GM18502 (cell line): ENCODE results near the gene LBX2.

Experiments used
- ATAC-seq: cut with Tn5 transposase; IDR thresholded peaks from one replicate; pipeline ENCODE4 v1.9.1; 2021; ENCODE audit warnings: mild to moderate bottlenecking; ENCODE audit not compliant: unreplicated experiment, poor library complexity

The LBX2 gene

DNA sequence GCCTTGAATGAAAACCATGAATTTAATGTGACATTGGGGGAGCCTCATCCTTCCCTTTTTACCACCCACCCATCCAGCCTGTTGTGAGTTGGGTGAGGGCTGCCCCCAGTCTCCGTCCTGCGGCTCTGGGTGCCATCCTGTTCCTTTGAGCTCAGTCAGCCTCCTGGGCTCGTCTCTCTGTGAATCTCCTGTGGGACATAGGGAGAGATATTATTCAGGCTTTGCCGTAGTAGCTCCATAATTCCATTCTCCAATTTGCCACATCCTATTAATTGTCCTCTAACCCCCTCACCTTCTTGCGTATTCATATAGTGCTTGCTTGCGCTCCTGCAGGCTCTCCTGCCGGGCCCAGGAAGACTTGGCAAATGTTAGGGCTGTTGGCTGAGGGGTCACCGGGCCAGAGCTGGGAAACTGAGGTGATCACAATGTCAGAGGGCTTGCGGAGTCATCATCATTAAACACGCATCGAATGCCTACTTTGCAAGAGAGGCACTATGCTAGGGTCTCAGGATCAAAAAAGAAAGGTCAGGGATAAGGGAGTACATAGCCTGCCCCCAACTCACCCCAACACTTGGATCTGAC lies 27.3 kb upstream of the LBX2 start:
- ATAC-seq = no peak

DNA sequence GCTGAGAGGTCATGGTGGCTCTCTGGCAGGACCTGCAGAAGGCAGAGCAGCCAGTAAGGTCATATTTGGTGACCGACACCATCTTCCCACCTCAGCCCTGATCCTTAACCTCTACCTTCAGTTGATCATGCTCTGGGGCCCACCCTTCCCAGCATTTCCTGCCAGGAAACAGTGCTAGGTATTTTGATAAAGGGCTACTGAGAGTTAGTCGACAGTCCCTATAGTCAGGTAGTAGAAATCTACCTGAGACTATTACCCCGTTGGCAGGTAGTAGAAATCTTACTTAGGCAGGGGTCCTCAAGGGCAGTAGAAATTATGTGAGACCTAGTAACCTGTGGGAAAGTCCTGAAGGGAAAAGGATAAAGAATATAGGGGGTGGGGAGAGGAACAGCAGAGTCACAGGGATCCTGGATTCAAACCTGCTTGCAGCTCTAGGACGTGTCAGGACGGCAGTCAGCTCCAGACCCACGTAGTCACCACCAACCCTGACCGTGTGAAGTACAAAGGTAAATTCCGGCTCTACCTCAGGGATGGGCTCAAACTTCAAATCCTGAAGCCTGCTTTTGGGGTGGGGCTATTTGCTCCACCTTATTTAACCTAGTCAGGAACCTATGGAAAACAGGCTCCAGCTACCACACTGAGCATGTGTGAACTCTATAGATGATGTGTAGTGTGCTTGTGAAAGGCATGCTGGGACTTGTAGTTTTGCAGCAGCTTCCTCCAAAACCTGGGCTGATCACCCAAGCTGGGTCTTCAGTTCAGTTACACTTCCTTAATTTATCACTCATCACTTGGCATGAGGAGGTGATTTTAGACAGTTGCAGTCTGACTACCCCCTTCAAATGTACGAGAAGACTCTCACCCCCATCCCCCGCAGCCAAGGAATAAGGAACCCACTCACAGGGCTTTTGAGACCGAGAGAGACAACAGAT lies 26.6 kb upstream of the LBX2 start, which contains the start of gene DQX1:
Gene DQX1 (minus strand): TSS at position 515 of the 932 bp plus-strand sequence. CDS start 502 bp downstream, at position 13.
- ATAC-seq = peak; percentile 22

GRCh38 chr2:74524955-74525716 lies 25.7 kb upstream of the LBX2 start:
- ATAC-seq = no peak

DNA sequence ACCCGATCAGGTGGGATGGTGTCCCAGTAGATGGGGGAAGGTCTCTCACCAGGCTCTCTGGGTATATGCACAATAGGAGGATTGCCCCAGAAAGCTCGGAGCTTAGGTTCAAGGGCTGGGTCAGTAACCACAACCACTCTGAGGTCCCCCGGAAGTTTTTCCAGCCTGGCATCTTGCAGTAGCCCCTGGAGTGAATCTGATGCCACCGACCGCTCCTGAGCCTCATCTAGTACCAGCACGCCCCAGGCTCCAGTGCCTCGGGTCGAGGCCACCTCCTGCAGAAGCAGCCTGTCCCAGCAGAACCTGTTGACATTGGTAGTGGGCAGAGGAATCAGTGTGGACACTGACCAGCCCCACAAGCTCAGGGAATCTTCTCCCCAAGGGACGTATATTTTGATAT lies 24.6 kb upstream of the LBX2 start:
- ATAC-seq = no peak

GRCh38 chr2:74522516-74522915 lies 23.1 kb upstream of the LBX2 start:
- ATAC-seq = no peak

DNA sequence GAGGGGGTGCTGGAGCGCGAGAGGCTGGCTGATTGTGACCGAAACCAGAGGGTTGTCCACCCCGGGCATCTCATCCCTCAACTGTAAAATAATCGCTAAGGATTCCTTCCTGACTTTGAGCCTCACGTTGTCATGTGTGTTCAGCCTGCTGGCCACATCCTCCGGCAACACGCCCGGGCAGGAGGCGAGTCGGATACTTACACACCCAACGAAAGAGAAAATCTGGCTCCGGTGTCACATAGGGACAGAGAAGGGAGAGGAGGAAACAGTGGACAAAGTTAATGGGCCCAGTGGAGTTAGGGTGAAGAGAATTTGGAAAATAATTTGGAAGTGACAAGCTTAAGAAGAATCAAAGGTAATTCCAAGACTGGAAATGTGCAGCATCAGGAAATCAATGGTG lies 17.2 kb upstream of the LBX2 start:
- ATAC-seq = no peak

DNA sequence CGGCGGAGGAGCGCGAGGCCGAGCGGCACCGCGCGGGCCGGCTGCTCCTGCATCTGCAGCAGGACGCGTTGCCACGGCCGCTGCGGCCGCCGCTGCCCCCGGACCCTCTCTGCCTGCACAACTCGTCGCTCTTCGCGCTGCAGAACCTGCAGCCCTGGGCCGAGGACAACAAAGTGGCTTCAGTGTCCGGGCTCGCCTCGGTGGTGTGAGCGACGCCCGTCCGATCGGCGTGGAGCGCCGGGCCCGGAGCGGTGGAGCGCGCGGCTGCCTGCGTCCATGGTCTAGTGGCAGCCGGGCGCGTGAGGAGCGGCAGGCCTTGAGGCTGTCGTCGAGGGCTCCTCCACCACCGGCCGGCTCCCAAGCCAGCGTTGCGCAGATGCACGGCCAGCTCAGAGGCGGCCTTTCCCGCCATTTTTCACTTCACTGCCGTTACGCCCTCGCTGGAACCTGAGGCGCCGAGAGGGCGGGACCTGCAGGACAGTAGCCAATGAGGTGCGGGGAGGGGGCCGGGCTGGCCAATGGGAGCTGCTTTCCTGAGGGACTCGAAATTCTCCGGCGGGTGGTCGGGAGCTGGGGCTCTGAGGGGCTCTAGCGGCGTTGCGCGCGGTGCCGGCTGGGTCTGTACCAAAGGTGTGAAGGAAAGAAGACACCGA lies 16.7 kb upstream of the LBX2 start:
- peak; percentile 85 for ATAC-seq

GRCh38 chr2:74515271-74515980 lies 16.0 kb upstream of the LBX2 start:
- ATAC-seq = no peak

GRCh38 chr2:74514368-74515270 lies 15.2 kb upstream of the LBX2 start, which contains the start of gene TLX2:
TLX2 (plus strand) TSS chr2:74514450; CDS start chr2:74514807, 357 bp downstream.
- ATAC-seq = no peak

GRCh38 chr2:74513605-74514367 lies 14.4 kb upstream of the LBX2 start:
- no peak for ATAC-seq

- no peak for ATAC-seq
Measured at GRCh38 chr2:74512744-74513604, 13.6 kb upstream of the LBX2 start.

GRCh38 chr2:74511104-74511989 lies 11.9 kb upstream of the LBX2 start:
- no peak for ATAC-seq

DNA sequence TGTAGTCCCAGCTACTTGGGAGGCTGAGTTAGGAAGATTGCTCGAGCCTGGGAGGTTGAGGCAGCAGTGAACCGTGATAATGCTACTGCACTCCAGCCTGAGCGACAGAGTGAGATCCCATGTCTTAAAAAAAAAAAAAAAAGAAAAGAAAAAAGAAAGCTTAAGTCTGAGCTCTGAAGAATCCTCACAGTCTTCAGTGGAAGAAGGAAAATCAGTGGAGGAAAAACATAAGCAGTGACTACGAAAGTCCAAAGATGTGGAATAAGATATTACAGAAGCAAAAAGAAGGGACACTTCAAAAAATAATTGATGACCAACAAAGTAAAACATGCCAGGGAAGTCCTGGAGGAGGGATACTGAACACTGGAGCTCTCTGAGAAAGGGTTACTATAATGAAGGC lies 10.9 kb upstream of the LBX2 start:
- no peak for ATAC-seq

DNA sequence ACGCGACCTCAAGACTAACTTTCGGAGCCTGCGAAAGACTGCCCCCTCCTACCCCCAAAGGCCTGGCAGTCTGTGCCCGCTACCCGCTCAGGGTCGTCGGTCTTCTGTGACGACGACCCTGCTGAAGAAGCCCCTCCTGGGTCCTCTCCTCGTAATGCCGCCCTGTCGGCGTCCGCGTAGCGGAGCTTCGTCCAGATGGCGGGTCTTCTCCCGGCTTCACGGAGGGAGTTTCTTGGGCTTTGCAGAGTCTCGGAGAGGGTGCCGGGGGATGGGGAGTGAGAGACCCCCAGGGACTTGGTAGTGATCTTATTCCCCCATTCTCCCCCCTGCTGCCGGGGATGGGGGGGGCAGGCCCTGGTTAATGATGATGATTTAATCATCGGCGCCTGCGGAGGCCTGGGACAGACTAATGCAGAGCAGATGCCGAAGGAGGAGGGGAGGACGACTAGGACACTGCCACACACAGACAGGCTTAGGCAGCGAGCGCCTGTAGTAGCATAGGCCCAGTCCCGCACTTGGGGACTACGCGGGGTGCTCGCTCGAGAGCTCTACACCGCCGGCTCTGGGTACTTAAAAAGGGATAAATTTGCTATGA lies 8.6 kb upstream of the LBX2 start:
- no peak for ATAC-seq

DNA sequence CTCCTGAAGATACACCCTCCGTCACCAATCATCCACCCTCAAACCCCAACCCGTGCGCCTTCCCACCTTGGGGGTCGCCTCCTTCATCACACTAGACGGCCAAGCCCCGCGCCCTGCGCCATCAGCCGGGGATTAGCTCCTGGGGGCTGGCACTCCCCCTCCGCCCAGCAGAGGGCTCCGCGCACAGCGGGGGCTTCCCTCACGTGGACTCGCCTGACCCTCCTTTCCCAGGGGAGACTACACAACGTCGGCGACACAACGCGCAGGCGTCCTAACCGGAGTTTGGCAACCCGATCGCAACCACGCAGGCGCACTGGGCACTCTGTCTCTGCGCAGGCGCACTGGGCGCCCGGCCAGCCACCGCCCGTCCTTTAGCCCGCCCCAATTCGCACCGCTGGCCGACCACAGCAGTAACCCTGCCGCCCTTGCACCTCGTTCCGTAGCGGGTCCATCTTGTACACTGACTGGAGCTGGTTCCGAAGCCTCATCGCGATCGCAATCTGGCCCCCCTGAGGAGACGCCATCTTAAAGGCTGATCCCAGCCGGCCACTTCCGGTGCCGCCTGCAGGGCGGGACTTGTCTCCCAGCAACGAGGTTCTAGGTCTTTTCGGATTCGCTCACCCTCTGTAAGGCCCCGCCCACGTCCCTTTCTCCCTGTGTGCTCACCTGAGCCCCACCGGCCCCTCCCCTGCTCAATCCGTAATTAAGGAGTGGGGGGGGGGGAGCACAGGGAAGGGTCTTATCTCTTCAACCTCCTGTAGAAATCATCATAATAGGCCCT lies 7.9 kb upstream of the LBX2 start, which contains the start of gene PCGF1:
Gene PCGF1 (minus strand): TSS at position 551 of the 781 bp plus-strand sequence. CDS start 27 bp downstream, at position 524.
- peak; percentile 91 for ATAC-seq
